H1 (cell line): ENCODE data around the gene COL11A1. TPM values are rescaled to one million over a fixed set of nuclear protein-coding genes. Genes with fewer than 3 reads are reported as not detected.

Experiments
- CTCF ChIA-PET: fragments of 300-600 bp; sonication (Branson Sonifier 250); formaldehyde crosslinking; loops from one replicate; lab custom pipeline; 2021; ENCODE audit not compliant: partially characterized antibody; lab: Charles Lee
- POLR2A ChIA-PET: fragments of 300-600 bp; sonication (Branson Sonifier 250); formaldehyde crosslinking; loops from one replicate; lab custom pipeline; 2021; ENCODE audit warnings: inconsistent platforms; ENCODE audit not compliant: partially characterized antibody; lab: Charles Lee
- DNase-seq, 2 experiments: peaks; one replicate each; pipeline versions ENCODE4 v3.0.0 to v3.0.0-alpha.2; 2010 to 2022; ENCODE audit warnings: low spot score in 2 of 2, low read depth in 1 of 2, mixed read lengths in 1 of 2
- FAIRE-seq: peaks from 2 replicates; lab custom pipeline; 2011; peaks lifted over from hg19 to GRCh38; lab: Jason Lieb, UNC
- H2AFZ ChIP-seq: 2 replicates; pipeline ENCODE4 v1.8.1; 2012; ENCODE audit warnings: low read length, inconsistent platforms
- H2AK5ac ChIP-seq: 2 replicates; pipeline ENCODE4 v1.6.1; 2013; ENCODE audit warnings: low read depth, low read length
- H2BK120ac ChIP-seq: replicated peaks from 2 replicates; pipeline ENCODE3; 2013; ENCODE audit warnings: low read depth, low read length, inconsistent platforms
- H2BK12ac ChIP-seq: 2 replicates; pipeline ENCODE4 v1.6.1; 2013; ENCODE audit warnings: low read depth, low read length
- H2BK15ac ChIP-seq: 2 replicates; pipeline ENCODE4 v1.6.1; 2013; ENCODE audit warnings: low read length
- H2BK20ac ChIP-seq: 2 replicates; pipeline ENCODE4 v1.6.1; 2013; ENCODE audit warnings: low read length
- H2BK5ac ChIP-seq: 2 replicates; pipeline ENCODE4 v1.6.1; 2013; ENCODE audit warnings: low read depth, low read length
- H3K14ac ChIP-seq: 2 replicates; pipeline ENCODE4 v1.6.1; 2013; ENCODE audit warnings: inconsistent platforms; ENCODE audit not compliant: insufficient read length
- H3K18ac ChIP-seq: 2 replicates; pipeline ENCODE4 v1.6.1; 2013; ENCODE audit warnings: low read length; ENCODE audit errors: extremely low read depth
- H3K23ac ChIP-seq: 2 replicates; pipeline ENCODE4 v1.6.1; 2013; ENCODE audit warnings: inconsistent platforms; ENCODE audit not compliant: insufficient read length
- H3K23me2 ChIP-seq: 2 replicates; pipeline ENCODE4 v1.6.1; 2013; ENCODE audit warnings: low read depth, low read length
- H3K27ac ChIP-seq: 2 replicates; pipeline ENCODE4 v1.6.1; 2011; ENCODE audit warnings: low read depth, low read length, inconsistent platforms
- H3K27me3 ChIP-seq, 4 experiments: replicated peaks in 1 of 4; 1 replicate in 1 of 4; 2 replicates in 3 of 4; pipeline versions ENCODE4 v1.6.1 to v1.8.1; 2011 to 2013; ENCODE audit warnings: low read length in 3 of 4, mild to moderate bottlenecking in 3 of 4, inconsistent platforms in 2 of 4, mixed read lengths in 2 of 4, moderate library complexity in 1 of 4; ENCODE audit not compliant: control insufficient read depth in 3 of 4, insufficient read depth in 3 of 4; ENCODE audit errors: extremely low read depth in 1 of 4
- H3K36me3 ChIP-seq, 4 experiments: 2 replicates each; pipeline versions ENCODE4 v1.6.1 to v1.8.1; 2011 to 2013; ENCODE audit warnings: mild to moderate bottlenecking in 4 of 4, low read length in 3 of 4, moderate library complexity in 2 of 4, control low read depth in 1 of 4, inconsistent platforms in 1 of 4; ENCODE audit not compliant: insufficient read depth in 4 of 4, control insufficient read depth in 2 of 4
- H3K4ac ChIP-seq: replicated peaks from 2 replicates; pipeline ENCODE3; 2013; ENCODE audit warnings: low read length, low read depth, mixed read lengths, inconsistent platforms; ENCODE audit not compliant: insufficient read length
- H3K4me1 ChIP-seq, 4 experiments: replicated peaks in 1 of 4; 1 replicate in 1 of 4; 2 replicates in 3 of 4; pipeline versions ENCODE4 v1.6.1 to v1.8.1; 2011 to 2013; ENCODE audit warnings: low read length in 3 of 4, inconsistent platforms in 2 of 4, mixed read lengths in 1 of 4; ENCODE audit not compliant: insufficient read depth in 4 of 4, control insufficient read depth in 3 of 4
- H3K4me2 ChIP-seq, 2 experiments: 2 replicates each; pipeline versions ENCODE4 v1.6.1 to v1.8.1; 2011 to 2013; ENCODE audit warnings: low read depth in 2 of 2, low read length in 2 of 2, control low read depth in 1 of 2, inconsistent platforms in 1 of 2, mild to moderate bottlenecking in 1 of 2; ENCODE audit not compliant: insufficient read depth in 1 of 2
- H3K4me3 ChIP-seq, 4 experiments: fragments of 200-600, 300-600 bp in 1 of 4; sonication (generic), shearing (Covaris generic), sonication (Bioruptor Twin) in 1 of 4; 2 replicates each; pipeline versions ENCODE4 v1.5.1 to v1.8.1; 2011 to 2016; ENCODE audit warnings: low read length in 4 of 4, low read depth in 3 of 4, control low read depth in 2 of 4, inconsistent platforms in 2 of 4, mild to moderate bottlenecking in 2 of 4, mixed read lengths in 1 of 4, moderate library complexity in 1 of 4; ENCODE audit not compliant: insufficient read depth in 2 of 4; ENCODE audit errors: extremely low read depth in 1 of 4
- H3K56ac ChIP-seq: replicated peaks from 2 replicates; pipeline ENCODE3; 2013; ENCODE audit warnings: low read depth, mild to moderate bottlenecking, mixed read lengths, low read length, inconsistent platforms; ENCODE audit not compliant: insufficient read length
- H3K79me1 ChIP-seq: 2 replicates; pipeline ENCODE4 v1.6.1; 2013; ENCODE audit warnings: low read depth, low read length, control low read depth
- H3K79me2 ChIP-seq, 2 experiments: 2 replicates each; pipeline versions ENCODE4 v1.6.1 to v1.8.1; 2012 to 2013; ENCODE audit warnings: low read length in 2 of 2, mild to moderate bottlenecking in 2 of 2, inconsistent platforms in 1 of 2; ENCODE audit not compliant: insufficient read depth in 2 of 2, control insufficient read depth in 1 of 2
- H3K9ac ChIP-seq, 4 experiments: replicated peaks in 1 of 4; 1 replicate in 1 of 4; 2 replicates in 3 of 4; pipeline versions ENCODE4 v1.6.1 to v1.8.1; 2011 to 2013; ENCODE audit warnings: low read depth in 3 of 4, low read length in 3 of 4, control low read depth in 2 of 4, mild to moderate bottlenecking in 2 of 4, moderate library complexity in 2 of 4, inconsistent platforms in 1 of 4; ENCODE audit errors: extremely low read depth in 1 of 4
- H3K9me3 ChIP-seq, 2 experiments: 2 replicates each; pipeline versions ENCODE4 v1.6.1 to v1.8.1; 2012 to 2013; ENCODE audit warnings: mild to moderate bottlenecking in 2 of 2, moderate library complexity in 2 of 2, control low read depth in 1 of 2, inconsistent platforms in 1 of 2, low read depth in 1 of 2, low read length in 1 of 2, mixed read lengths in 1 of 2; ENCODE audit not compliant: insufficient read depth in 2 of 2
- H4K20me1 ChIP-seq, 2 experiments: replicated peaks in 1 of 2; 2 replicates each; pipeline versions ENCODE3 to v1.8.1; 2011 to 2013; ENCODE audit warnings: inconsistent platforms in 2 of 2, low read length in 2 of 2, mild to moderate bottlenecking in 1 of 2; ENCODE audit not compliant: insufficient read depth in 2 of 2, control insufficient read depth in 1 of 2
- H4K5ac ChIP-seq: 2 replicates; pipeline ENCODE4 v1.6.1; 2013; ENCODE audit warnings: low read length, low read depth, mixed read lengths, inconsistent platforms; ENCODE audit not compliant: insufficient read length
- H4K8ac ChIP-seq: 2 replicates; pipeline ENCODE4 v1.8.0; 2013; ENCODE audit warnings: mild to moderate bottlenecking, moderate library complexity, low read length, inconsistent platforms; ENCODE audit not compliant: insufficient read depth; ENCODE audit errors: extremely low read depth
- H4K91ac ChIP-seq: replicated peaks from 2 replicates; pipeline ENCODE3; 2013; ENCODE audit warnings: low read length, mixed read lengths, inconsistent platforms; ENCODE audit not compliant: insufficient read length
- RAD21 ChIP-seq, 2 experiments: IDR thresholded peaks in 1 of 2; conservative IDR thresholded peaks in 1 of 2; 2 replicates each; pipeline ENCODE4 v1.6.1; 2011; ENCODE audit warnings: low read depth in 2 of 2, low read length in 2 of 2, improper control_type of control experiment in 1 of 2, inconsistent platforms in 1 of 2, mild to moderate bottlenecking in 1 of 2, moderate library complexity in 1 of 2
- SIX5 ChIP-seq: IDR thresholded peaks from 2 replicates; pipeline ENCODE4 v1.6.1; 2011; ENCODE audit warnings: mild to moderate bottlenecking, low read depth, low read length
- WGBS, 2 experiments: shearing (Covaris generic) in 1 of 2; methylation state at CpG; one replicate each; pipeline versions ENCODE4 v1.1.6 to v1.1.7; 2013 to 2015; ENCODE audit warnings: low lambda C conversion rate in 2 of 2, mixed read lengths in 2 of 2, inconsistent platforms in 1 of 2, low coverage in 1 of 2, missing lambda C conversion rate in 1 of 2; ENCODE audit not compliant: insufficient replicate concordance in 2 of 2, insufficient coverage in 1 of 2, insufficient read length in 1 of 2; ENCODE audit errors: extremely low coverage in 1 of 2, missing lambda C conversion rate in 1 of 2; 5-methylcytosine and 5-hydroxymethylcytosine counted together
- polyA plus RNA-seq, 7 experiments: library from polyadenylated mRNA; depleted of rRNA in 3 of 7; stranded (reverse) in 5 of 7; unstranded in 2 of 7; fragments of >200 nt in 5 of 7; fragments of 200-250 nt in 2 of 7; gene quantifications; 1 replicate in 5 of 7; 2 replicates in 1 of 7; 4 replicates in 1 of 7; pipeline versions ENCODE4 v1.2.1 to v1.2.3, GENCODE V29; 2011 to 2013; ENCODE audit warnings: missing spikeins in 2 of 7, mixed read lengths in 2 of 7
- total RNA-seq: library from RNA; stranded (reverse); fragmentation: NEBNext Ultra II Directional; extraction: Animal tissue kit (Norgen Biotek cat#: 25700); gene quantifications from 2 replicates; pipeline ENCODE4 v1.2.1, GENCODE V29; 2021
- TF ChIP-seq, protein P1 (sequence below), 3 experiments: IDR thresholded peaks; 1 replicate in 2 of 3; 2 replicates in 1 of 3; pipeline versions ENCODE4 v1.5.1 to v1.6.1; 2011; ENCODE audit warnings: low read length in 3 of 3, mild to moderate bottlenecking in 3 of 3, inconsistent platforms in 2 of 3, low read depth in 1 of 3, moderate library complexity in 1 of 3; ENCODE audit not compliant: insufficient read depth in 1 of 3; ENCODE audit errors: control extremely low read depth in 1 of 3

The COL11A1 gene
- total and polyA plus RNA-seq, 2 of the 8 experiments (the other 6 are each of a cell fraction or from before 2014, with no cell fraction given) = 4.0 to 27.9 TPM

DNA sequence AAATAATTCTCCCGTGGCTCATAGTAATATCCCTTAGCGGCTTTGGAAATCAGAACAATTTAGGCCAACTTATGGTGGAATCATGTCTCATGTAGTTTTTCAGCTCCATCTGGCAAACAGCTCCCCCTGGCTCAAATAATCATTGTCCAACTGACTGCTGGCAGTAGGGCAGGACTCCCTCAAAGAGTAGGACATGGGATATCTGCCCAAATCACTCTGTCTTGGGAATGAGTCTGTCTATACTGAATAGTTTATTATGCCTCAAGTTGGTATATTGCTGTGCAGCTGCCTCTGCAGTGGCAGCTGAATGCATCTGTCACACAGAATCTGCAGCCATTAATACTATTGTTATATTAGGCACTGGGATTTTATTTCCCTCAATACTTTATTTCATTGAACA, 255.7 kb downstream of the COL11A1 start:
- Histone ChIP-seq H2BK5ac (no peak overlapping the region), H4K8ac (no peak overlapping the region), H2BK20ac (no peak overlapping the region), H3K4me1 (no peaks in the 10 kb centered on the region), H4K91ac (no peak overlapping the region), H4K5ac (no peak overlapping the region), H3K79me1 (no peaks in the 10 kb centered on the region), H2BK120ac (no peak overlapping the region), H3K9ac (no peak overlapping the region), H3K4me2 (no peak overlapping the region), H3K27me3 (no peaks in the 10 kb centered on the region), H3K4me3 (no peak overlapping the region), H3K18ac (no peak overlapping the region), H3K9me3 (peaks cover 0 to 7% of the 10 kb centered on the region in 2 experiments; a peak in 2 of 4 replicates), H3K23me2 (no peaks in the 10 kb centered on the region), H3K36me3 (no peaks in the 10 kb centered on the region), H3K79me2 (no peaks in the 10 kb centered on the region), H2AK5ac (no peak overlapping the region), H3K14ac (no peak overlapping the region), H2AFZ (no peak overlapping the region), H3K27ac (no peak overlapping the region), H2BK12ac (no peak overlapping the region), H3K23ac (no peak overlapping the region), H2BK15ac (no peak overlapping the region), H4K20me1 (no peaks in the 10 kb centered on the region), H3K56ac (no peak overlapping the region), H3K4ac (no peak overlapping the region)
- DNase-seq (no peak), FAIRE-seq (no peak)
- CTCF ChIA-PET = interaction anchor here (0.6 to 1.1 kb wide), 2 partner anchors 36 to 286 kb away, joined by 3 to 4 read pairs; no protein-coding TSS in a partner anchor
- POLR2A ChIA-PET = no interaction called here
- TF ChIP-seq SIX5 = no peak
- TF ChIP-seq, protein P1, sequence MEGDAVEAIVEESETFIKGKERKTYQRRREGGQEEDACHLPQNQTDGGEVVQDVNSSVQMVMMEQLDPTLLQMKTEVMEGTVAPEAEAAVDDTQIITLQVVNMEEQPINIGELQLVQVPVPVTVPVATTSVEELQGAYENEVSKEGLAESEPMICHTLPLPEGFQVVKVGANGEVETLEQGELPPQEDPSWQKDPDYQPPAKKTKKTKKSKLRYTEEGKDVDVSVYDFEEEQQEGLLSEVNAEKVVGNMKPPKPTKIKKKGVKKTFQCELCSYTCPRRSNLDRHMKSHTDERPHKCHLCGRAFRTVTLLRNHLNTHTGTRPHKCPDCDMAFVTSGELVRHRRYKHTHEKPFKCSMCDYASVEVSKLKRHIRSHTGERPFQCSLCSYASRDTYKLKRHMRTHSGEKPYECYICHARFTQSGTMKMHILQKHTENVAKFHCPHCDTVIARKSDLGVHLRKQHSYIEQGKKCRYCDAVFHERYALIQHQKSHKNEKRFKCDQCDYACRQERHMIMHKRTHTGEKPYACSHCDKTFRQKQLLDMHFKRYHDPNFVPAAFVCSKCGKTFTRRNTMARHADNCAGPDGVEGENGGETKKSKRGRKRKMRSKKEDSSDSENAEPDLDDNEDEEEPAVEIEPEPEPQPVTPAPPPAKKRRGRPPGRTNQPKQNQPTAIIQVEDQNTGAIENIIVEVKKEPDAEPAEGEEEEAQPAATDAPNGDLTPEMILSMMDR (IDR thresholded peaks at IDR 0.05; ENCODE audit: control extremely low read depth in 1 of 3, insufficient read depth in 1 of 3, low read depth in 1 of 3, low read length in 3 of 3) = peak in 1 of 3 experiments; percentile 13; a peak in 1 of 4 replicates
- peak; percentile 18 to 34; a peak in 3 of 4 replicates for TF ChIP-seq RAD21 (IDR thresholded peaks at IDR 0.05 in 1 of 2, conservative IDR thresholded peaks at IDR 0.05 in 1 of 2; ENCODE audit: low read depth in 2 of 2, low read length in 2 of 2)
- 96% methylated on average over 2 of the region's 2 CpGs; no CpG with 5 or more reads in 1 of the 2 experiments for WGBS, 2 experiments
